DMS53 (cell line): ENCODE results near the gene LYRM4.
A peak's percentile ranks its signal among the peaks of the same experiment; 100 is the strongest.

Experiments used
- DNase-seq: peaks from one replicate; lab custom pipeline; 2025; lab: John Stamatoyannopoulos, UW

The LYRM4 gene

GRCh38 chr6:5205877-5206850 lies 54.6 kb downstream of the LYRM4 start:
- peak; percentile 28 for DNase-seq

GRCh38 chr6:5205035-5205507 lies 55.7 kb downstream of the LYRM4 start:
- no peak for DNase-seq

- DNase-seq, result no peak
Measured at GRCh38 chr6:5204376-5204775, 56.4 kb downstream of the LYRM4 start.

- DNase-seq, result no peak
Measured at GRCh38 chr6:5203546-5203945, 57.2 kb downstream of the LYRM4 start.

- DNase-seq, result no peak
Measured at GRCh38 chr6:5202941-5203340, 57.8 kb downstream of the LYRM4 start.

- no peak for DNase-seq
Measured at GRCh38 chr6:5202206-5202605, 58.5 kb downstream of the LYRM4 start.

- no peak for DNase-seq
Measured at GRCh38 chr6:5201271-5201670, 59.5 kb downstream of the LYRM4 start.

GRCh38 chr6:5199702-5200101 lies 61.0 kb downstream of the LYRM4 start:
- no peak for DNase-seq

- DNase-seq, result no peak
Measured at GRCh38 chr6:5199283-5199682, 61.5 kb downstream of the LYRM4 start.

GRCh38 chr6:5197084-5197483 lies 63.7 kb downstream of the LYRM4 start:
- no peak for DNase-seq

- DNase-seq, result no peak
Measured at GRCh38 chr6:5192135-5192794, 68.5 kb downstream of the LYRM4 start.

- no peak for DNase-seq
Measured at GRCh38 chr6:5191722-5192121, 69.0 kb downstream of the LYRM4 start.

- DNase-seq, result no peak
Measured at GRCh38 chr6:5191222-5191621, 69.5 kb downstream of the LYRM4 start.

- no peak for DNase-seq
Measured at GRCh38 chr6:5190507-5190906, 70.2 kb downstream of the LYRM4 start.

- no peak for DNase-seq
Measured at GRCh38 chr6:5188646-5189045, 72.1 kb downstream of the LYRM4 start.

- DNase-seq, result no peak
Measured at GRCh38 chr6:5184878-5185277, 75.9 kb downstream of the LYRM4 start.

- DNase-seq, result no peak
Measured at GRCh38 chr6:5184218-5184617, 76.5 kb downstream of the LYRM4 start.

- no peak for DNase-seq
Measured at GRCh38 chr6:5181510-5182317, 79.0 kb downstream of the LYRM4 start.

GRCh38 chr6:5180636-5181035 lies 80.1 kb downstream of the LYRM4 start:
- DNase-seq, result peak; percentile 86

GRCh38 chr6:5179917-5180316 lies 80.8 kb downstream of the LYRM4 start:
- peak; percentile 65 for DNase-seq

- DNase-seq, result no peak
Measured at GRCh38 chr6:5178806-5179205, 81.9 kb downstream of the LYRM4 start.

- no peak for DNase-seq
Measured at GRCh38 chr6:5175635-5176034, 85.1 kb downstream of the LYRM4 start.
